ENCODE results near the gene PNPLA2.

The PNPLA2 gene

GRCh38 chr11:867856-868358, 49.2 kb downstream of the PNPLA2 start:
- H3K4me3 ChIP-seq (ENCODE audit: control insufficient read depth, low read depth, low read length): no peak overlapping the region
- TF ChIP-seq CTCF (IDR thresholded peaks at IDR 0.05; ENCODE audit: control insufficient read depth, insufficient read depth, low read depth, low read length, missing control alignments): no peak
- no peak for DNase-seq (ENCODE audit: low read depth)

GRCh38 chr11:868394-868793, 49.7 kb downstream of the PNPLA2 start:
- TF ChIP-seq CTCF (IDR thresholded peaks at IDR 0.05; ENCODE audit: control insufficient read depth, insufficient read depth, low read depth, low read length, missing control alignments): no peak
- DNase-seq (ENCODE audit: low read depth): no peak
- H3K4me3 ChIP-seq (ENCODE audit: control insufficient read depth, low read depth, low read length): no peak overlapping the region

GRCh38 chr11:868802-869201, 50.1 kb downstream of the PNPLA2 start:
- DNase-seq (ENCODE audit: low read depth): no peak
- H3K4me3 ChIP-seq (ENCODE audit: control insufficient read depth, low read depth, low read length): no peak overlapping the region
- TF ChIP-seq CTCF (IDR thresholded peaks at IDR 0.05; ENCODE audit: control insufficient read depth, insufficient read depth, low read depth, low read length, missing control alignments): no peak

GRCh38 chr11:869399-870126, 50.8 kb downstream of the PNPLA2 start:
- no peak overlapping the region for H3K4me3 ChIP-seq (ENCODE audit: control insufficient read depth, low read depth, low read length)
- no peak for DNase-seq (ENCODE audit: low read depth)
- TF ChIP-seq CTCF (IDR thresholded peaks at IDR 0.05; ENCODE audit: control insufficient read depth, insufficient read depth, low read depth, low read length, missing control alignments): no peak

- no peak overlapping the region for H3K4me3 ChIP-seq (ENCODE audit: control insufficient read depth, low read depth, low read length)
- no peak for DNase-seq (ENCODE audit: low read depth)
- TF ChIP-seq CTCF (IDR thresholded peaks at IDR 0.05; ENCODE audit: control insufficient read depth, insufficient read depth, low read depth, low read length, missing control alignments): peak; percentile 29
Measured at GRCh38 chr11:870127-870413, 51.4 kb downstream of the PNPLA2 start.

GRCh38 chr11:870418-870817, 51.7 kb downstream of the PNPLA2 start:
- DNase-seq (ENCODE audit: low read depth): no peak
- H3K4me3 ChIP-seq (ENCODE audit: control insufficient read depth, low read depth, low read length): no peak overlapping the region
- no peak for TF ChIP-seq CTCF (IDR thresholded peaks at IDR 0.05; ENCODE audit: control insufficient read depth, insufficient read depth, low read depth, low read length, missing control alignments)

All from AG09309 (cell line).